Lung microvascular endothelial cell (primary cell): Measurements from ENCODE around the gene MLC1. TPM values are rescaled to one million over a fixed set of nuclear protein-coding genes. Genes with fewer than 3 reads are reported as not detected.

Experiments used
- DNase-seq, 2 donors: peaks; one replicate each; pipeline versions ENCODE4 v3.0.0 to v3.0.0-alpha.2; 2010; ENCODE audit warnings: low read depth in 2 of 2
- total RNA-seq: library from RNA; depleted of rRNA; stranded (reverse); fragments of >200 nt; gene quantifications from 2 replicates; pipeline ENCODE4 v1.2.1, GENCODE V29; 2014

MLC1 gene
- total RNA-seq, 1 donor from 2014 or later, result not detected

DNA sequence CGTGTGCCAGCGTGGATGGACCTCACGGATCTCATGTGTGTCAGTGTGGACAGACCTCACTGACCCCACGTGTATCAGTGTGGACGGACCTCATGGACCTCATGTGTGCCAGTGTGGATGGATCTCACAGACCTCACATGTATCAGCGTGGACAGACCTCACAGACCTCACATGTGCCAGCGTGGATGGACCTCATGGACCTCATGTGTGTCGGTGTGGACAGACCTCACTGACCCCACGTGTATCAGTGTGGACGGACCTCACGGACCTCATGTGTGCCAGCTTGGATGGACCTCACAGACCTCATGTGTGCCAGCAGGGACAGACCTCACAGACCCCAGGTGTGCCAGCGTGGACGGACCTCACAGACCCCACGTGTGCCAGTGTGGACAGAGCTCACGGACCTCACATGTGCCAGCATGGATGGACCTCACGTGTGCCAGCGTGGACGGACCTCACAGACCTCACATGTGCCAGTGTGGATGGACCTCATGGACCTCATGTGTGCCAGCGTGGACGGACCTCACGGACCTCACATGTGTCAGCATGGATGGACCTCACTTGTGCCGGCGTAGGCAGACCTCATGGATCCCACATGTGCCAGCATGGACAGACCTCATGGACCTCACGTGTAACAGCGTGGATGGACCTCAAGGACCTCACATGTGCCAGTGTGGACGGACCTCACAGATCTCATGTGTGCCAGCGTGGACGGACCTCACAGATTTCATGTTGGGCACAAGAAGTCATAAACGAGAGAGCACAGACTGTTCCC lies 45.4 kb downstream of the MLC1 start:
- no peak for DNase-seq

- DNase-seq, result no peak
Measured at GRCh38 chr22:50035976-50036724, 49.1 kb downstream of the MLC1 start.

DNA sequence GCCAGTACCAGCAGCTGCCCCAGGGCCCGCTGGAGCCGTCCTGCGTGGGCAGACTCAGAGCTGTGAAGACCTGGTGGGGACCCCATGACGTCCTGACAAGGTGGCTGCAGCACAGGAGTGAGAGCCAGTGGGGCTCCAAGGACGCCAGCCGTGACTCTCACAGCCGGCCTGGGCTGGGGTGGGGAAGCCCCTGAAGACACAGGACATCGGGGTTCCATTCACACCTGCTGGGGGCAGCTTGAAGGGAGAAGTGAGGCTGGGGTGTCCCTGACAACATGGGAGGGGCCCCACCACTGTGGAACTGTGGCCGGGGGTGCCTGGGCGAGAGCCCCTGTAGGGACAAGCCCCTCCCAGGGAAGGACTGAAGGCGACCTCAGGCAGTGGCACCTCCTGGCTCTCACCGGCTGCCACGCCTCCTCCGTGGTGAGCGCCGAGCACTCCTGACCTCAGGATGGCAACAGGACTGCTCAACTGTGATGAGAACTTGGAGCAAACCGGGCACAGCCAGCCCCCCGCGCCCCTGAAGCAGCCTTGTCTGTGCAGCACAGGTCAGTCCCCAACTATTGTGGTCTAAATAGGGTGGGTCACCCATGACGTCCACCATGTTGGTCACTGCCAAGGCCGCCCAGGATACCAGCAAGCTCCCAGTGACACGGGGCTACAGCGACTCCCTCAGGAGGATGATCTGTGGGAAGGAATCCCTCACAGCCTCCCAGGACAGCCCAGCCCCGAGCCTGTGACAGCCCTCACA lies 49.9 kb downstream of the MLC1 start:
- no peak for DNase-seq

- DNase-seq, result no peak
Measured at GRCh38 chr22:50034126-50035081, 50.8 kb downstream of the MLC1 start.

GRCh38 chr22:50032941-50033601 lies 52.2 kb downstream of the MLC1 start:
- DNase-seq, result no peak

DNA sequence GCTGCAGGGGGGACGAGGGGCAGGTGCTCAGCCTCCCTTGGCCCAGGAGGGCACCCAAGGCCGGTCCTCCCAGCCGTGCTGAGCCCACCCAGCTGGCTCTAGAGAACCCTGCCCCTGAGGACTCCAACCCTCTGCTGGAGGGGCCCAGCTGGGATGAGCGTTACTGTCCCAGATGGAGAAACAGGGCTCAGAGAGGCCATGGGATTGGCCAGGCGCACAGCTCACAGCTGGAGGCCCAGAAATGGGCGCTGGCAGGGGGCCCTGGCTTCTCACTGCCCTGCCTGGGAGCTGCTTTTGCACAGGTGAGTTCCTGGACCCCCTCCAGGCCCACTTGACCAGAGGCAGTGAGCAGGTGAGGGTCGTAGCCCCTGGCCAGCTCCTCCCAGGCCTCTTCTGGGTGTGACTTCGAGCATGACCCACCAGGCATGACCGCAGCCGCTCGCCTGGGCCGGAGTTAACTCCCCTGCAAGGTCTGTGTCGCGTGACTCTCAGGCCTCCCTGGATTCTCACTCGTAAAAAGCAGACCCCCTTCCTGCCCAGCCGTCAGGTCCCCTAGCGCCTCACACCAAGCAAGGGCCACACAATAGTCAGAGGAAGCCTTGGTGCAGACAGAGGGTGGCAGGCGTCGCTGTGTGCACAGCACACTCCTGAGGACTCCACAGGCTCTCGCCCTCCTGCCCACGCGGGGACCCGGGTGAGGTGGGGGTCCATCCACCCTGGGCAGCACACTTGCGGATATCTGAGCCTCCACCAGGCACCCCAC lies 52.9 kb downstream of the MLC1 start:
- no peak for DNase-seq

DNA sequence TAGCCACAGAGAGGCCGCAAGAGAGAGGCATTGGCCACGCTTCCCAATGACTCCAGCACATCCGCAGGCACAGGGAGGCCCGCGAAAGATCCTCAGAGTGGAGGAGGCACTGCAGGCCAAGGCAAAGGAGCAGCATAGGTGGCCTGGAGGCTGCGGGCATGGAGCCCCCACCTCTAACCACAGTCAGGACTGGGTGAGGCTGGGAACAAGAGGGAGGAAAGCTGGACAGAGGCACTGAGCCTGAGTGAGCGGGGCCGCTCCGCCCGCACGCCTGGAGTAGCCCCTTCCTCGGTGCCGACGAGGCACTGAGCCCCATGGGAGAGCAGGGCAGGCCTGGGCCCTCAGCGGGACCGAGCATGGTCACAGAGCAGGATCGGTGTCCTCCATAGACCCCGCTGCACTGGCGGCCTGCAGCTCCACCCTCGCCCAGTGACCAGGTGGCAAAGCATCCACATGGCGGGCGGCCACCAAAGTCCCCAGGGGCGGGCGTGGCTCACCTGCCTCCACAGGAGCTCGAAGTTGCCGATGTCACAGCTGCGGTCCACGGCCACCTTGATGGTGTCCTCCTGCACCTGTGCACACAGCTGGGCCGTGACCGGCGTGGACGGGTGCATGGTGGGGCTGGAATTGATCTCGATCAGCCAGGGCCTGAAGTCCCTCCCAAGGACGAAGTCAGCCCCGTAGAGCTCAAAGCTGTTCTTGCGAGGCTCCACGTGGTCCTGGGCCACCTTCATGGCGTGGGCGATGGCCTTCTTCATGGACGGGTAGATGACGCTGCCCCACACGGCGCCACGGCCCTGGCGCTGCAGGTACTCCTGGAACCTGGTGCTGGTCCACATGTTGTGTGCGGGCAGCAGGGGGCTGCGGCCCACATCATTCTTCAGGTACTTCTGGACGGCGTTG lies 53.8 kb downstream of the MLC1 start:
- DNase-seq, result no peak

- peak; percentile 69 to 86 for DNase-seq
Measured at GRCh38 chr22:50030297-50031188, 54.7 kb downstream of the MLC1 start.

DNA sequence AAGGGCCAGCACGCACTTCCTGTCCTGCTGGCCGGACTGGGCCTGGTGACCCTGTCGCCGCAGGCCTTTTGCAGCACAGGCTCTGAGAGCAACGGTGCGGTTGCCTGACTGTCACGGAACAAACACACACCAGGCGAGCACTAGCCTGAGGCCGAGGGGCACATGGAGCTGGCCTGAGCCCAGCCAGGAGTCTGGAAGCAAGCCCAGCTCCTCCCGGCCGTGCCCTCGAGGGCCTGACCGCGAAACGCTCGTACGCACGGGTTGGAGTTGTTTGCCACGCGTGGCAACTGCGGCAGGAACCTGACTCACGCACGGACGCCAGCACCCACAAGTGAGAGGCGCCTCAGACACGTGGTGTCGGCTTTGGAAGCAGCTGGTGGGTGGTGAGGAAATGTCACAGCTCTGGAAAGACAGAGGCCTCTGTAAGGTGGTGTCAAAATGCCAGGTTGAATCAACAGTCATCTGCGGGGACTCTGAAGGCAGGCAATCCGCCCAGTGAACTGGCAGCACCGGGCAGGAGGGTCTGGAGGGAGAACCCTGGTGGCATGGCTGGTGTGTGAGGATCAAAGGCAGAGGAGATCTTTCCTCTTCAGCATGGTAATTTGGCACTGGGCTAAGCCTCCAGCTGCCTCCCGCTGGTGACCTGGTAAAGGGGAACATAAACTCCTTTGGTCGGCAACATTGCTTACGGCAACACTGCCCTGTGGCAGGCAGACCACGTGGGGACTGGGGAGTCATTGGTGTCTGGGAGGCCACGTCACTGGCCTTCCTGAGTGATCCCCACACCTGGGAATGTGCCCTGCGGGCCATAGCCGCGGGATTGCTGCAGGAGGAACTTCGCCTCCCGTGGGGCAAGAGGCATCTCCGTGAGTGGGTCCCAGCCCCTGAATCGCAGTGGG lies 57.3 kb downstream of the MLC1 start:
- peak in 1 of 2 donors; percentile 57 for DNase-seq

- no peak for DNase-seq
Measured at GRCh38 chr22:50025993-50026392, 59.2 kb downstream of the MLC1 start.

DNA sequence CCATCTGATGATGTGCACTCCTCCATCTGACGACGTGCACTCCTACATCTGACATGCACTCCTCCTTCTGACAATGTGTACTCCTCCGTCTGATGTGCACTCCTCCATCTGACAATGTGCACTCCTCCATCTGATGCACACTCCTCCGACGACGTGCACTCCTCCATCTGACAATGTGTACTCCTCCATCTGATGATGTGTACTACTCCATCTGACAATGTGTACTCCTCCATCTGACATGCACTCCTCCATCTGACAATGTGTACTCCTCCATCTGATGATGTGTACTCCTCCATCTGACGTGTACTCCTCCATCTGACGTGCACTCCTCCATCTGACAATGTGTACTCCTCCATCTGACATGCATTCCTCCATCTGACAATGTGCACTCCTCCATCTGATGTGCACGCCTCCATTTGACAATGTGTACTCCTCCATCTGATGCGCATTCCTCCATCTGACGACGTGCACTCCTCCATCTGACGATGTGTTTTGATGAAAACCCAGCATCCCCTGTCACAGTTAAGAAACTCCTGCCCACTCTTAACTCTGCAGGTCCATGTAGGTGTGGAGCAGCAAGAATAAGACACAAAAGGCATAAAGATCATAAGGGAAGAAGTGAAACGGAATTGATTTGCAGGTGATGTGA lies 62.9 kb downstream of the MLC1 start:
- DNase-seq, result no peak

- DNase-seq, result no peak
Measured at GRCh38 chr22:50020606-50021005, 64.6 kb downstream of the MLC1 start.

DNA sequence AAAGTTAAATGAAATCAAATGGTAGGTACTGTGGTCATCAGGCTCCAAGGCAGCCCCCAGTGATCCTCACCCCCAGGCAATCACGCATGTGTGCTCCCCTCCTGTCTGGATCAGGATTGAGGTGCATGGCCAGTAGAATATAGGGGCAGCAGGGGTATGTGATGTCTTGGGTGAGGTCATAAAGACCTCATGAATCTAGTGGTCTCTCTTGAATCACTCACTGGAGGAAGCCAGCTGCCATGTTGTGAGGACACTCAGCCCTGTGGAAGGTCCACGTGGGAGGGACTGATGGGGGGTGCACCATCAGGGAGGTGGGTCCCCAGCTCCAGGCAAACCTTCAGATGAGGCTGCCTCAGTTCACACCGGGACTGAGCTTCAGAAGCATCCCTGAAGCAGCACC lies 65.9 kb downstream of the MLC1 start:
- no peak for DNase-seq

DNA sequence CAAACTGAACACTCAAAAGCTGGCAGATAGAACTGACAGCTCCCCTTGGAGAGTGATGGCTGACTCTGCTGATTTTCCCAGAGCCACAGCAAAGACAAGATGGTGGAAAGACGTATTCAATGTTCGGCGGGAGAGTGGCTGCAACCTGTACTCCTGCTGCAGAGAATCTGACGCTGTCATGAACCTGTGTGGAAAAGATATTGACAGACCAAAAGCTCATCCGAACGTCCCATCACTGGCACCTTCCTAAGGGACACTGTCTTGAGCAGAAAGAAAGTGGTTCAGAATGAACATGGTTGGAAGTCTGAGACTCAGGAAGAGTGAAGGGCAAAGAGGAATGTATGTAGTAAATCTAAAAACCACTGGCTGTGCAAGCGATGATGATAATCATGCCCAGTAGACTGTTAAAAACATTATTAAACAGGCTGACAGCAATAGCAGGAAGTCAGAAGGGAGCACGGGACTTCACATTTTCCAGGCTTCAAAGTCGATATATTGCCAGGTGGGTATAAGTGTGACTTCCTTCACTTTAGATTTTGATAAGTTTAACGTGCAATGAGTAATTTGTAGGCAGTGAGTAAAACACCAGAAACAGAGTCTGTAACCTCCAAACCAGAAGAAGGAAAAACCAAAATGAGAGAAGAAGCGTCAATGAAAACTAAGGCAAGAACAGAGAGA lies 66.5 kb downstream of the MLC1 start:
- DNase-seq, result peak in 1 of 2 donors; percentile 57

GRCh38 chr22:50017701-50018224 lies 67.5 kb downstream of the MLC1 start:
- no peak for DNase-seq
